GM18868 (cell line): ENCODE measurements around the gene STAB2.

ENCODE experiments used
- ATAC-seq: cut with Tn5 transposase; IDR thresholded peaks from one replicate; pipeline ENCODE4 v1.9.1; 2021; ENCODE audit warnings: mild to moderate bottlenecking, moderate library complexity; ENCODE audit not compliant: unreplicated experiment

The STAB2 gene

GRCh38 chr12:103586791-103587370 is at the start of gene STAB2:
STAB2 (plus strand) TSS chr12:103587273; CDS start chr12:103587477, 204 bp downstream.
- ATAC-seq = no peak

DNA sequence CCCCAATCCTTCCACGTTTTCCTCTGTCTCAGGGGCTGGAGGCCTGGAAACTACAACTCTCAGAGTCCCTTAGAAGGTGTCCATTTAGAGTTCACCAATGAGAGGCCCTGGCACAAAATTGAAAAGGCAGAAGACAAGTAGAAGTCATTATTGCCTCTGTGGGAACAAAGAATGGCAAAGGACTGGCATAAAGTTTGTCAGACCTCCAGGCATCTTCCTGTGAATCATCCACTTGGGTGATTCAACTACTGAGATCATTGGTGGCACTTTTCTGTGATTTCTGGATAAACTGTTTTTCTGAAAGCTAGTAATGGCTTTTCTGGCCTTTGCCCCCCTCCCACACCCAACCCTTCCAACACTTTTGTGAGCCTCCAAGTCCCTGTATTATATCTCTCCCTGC is 48.7 kb upstream of the STAB2 start:
- no peak for ATAC-seq

DNA sequence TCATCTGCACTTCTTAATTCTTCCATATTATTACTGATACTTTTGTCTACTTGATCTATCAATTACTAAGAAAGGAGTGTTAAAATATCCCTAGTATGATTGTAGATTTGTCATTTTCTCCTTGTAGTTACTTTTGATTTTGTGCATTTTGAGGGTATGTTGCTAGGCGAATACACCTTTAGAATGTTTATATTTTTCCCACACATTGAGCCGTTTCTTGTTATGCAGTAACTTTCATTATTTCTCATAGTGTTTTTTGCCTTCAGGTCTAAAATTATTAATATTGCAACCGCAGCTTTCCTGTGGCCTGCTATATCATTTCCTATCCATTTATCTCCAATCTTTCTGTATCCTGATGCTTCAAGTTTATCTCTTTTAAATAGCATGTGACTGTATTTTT is 46.8 kb upstream of the STAB2 start:
- ATAC-seq = no peak

DNA sequence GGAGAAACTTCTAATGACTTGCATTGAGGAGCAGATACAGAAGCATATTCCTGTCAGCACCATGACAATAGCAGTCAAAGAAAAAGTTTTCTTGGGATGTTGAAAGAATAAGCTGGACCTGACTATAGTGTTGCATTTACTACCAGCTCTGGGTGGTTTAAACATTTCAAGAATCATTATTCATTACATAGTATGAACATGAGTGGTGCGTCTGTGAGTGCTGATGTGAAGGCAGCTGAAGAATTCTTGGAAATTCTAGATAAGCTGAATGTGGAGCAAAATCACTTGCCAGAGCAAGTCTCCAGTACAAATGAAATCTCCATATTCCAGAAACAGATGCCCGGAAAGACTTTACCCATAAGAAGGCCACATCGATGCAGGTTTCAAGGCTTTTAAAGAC is 45.0 kb upstream of the STAB2 start:
- no peak for ATAC-seq

DNA sequence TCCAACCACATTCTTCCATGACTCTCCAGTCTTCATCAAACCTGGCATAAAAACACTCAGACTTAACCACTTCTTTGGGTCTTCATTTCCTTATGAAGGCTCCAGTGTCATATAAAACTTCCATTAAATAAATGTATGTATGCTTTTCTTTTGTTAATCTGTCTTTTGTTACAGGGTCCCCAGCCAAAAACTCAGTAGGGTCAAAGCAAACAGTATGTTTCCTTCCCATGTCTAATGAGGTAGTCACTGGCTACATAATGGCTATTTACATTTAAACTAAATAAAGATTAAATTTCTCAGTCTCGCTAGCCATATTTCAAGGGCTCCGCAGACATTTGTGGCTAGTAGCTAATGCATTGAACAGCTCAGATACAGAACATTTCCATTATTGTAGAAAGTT is 40.1 kb upstream of the STAB2 start:
- ATAC-seq = no peak

GRCh38 chr12:103547376-103547775 is 39.7 kb upstream of the STAB2 start:
- no peak for ATAC-seq

DNA sequence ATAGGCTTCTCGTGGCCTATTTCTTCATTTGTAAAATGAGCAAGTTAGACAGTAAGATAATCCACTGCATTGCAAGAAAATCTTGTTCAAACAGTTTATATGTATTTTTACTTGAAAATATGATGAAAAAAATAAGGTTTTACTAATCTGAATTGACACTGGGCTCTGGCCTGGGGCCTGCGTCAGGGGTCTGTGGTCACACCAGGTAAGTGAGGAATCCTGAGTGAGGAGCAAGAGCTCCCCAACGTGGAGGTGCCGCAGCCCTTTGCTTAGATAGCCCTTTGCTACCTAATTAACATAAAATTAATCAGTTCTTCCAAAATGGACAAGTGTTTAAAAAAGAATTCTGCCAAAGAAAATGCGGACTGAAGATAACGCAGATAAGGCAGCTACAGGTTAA is 39.1 kb upstream of the STAB2 start:
- no peak for ATAC-seq

GRCh38 chr12:103548622-103549601 is 38.2 kb upstream of the STAB2 start:
- ATAC-seq = peak; percentile 84

DNA sequence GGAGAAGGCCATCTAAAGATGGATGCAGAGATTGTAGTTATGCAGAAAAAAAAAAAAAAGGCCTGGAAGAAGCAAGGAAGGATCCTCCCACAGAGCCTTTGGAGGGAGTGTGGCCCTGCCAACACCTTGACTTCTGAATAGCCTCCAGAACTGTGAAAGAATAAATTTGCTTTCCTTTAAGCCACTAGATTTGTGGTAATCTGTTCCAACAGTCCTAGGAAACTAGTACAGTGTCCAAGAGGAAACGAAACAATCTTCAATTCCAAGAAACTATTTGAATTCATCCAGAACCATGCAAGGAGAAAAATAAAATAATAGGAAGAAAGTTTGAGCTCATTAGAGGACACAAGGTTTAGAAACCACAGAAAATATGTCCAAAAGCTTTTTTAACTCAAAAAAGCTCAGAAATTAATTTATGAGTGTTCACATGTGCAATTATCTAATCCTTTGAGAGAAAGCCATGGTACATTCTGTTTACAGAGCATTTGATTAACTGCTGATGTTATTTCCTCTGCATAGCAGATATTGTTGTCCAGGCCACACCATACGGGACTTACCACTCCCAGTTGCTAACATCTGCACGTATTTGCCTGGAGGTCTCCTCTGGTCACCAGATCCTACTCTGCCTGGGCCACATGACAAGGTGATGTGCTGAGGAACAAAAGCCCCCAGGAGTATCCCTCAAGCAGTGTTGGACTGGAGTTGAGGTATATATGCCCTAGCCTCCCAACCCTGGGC is 30.0 kb upstream of the STAB2 start:
- no peak for ATAC-seq

GRCh38 chr12:103557628-103558010 is 29.5 kb upstream of the STAB2 start:
- ATAC-seq = no peak

GRCh38 chr12:103558879-103559278 is 28.2 kb upstream of the STAB2 start:
- ATAC-seq = no peak

GRCh38 chr12:103560604-103561101 is 26.4 kb upstream of the STAB2 start:
- no peak for ATAC-seq

DNA sequence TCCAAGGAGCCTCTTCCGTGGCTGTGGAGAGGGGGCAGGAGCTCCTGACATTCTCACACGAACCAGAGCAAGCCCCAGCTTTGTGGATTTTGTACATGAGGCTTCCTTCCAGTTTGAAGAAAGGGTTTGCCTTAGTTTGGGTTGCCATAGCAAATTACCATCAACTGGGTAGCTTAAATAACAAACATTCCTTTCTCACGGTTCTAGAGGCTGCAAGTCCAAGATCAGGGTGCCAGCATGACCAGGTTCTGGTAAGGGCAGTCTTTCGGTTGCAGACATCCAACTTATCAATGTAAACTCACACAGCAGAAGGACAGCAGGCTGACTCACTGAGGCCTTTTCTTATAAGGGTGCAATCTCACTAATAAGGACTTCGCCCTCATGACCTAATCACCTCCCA is 25.9 kb upstream of the STAB2 start:
- ATAC-seq = no peak

DNA sequence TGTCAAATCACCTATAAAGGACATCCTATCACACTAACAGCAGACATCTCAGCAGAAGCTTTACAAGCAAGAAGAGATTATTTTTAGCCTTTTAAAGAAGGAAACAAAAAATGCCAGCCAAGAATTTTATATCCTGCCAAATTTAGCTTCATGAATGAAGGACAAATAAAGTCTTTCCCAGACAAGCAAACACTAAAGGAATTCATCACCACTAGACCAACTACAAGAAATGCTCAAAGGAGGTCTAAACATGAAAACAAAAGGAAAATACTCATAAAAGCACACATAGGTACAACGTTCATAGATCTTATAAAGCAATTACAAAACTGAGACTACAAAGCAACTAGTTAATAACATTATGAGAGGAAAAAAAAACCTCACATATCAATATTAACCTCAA is 20.7 kb upstream of the STAB2 start:
- no peak for ATAC-seq

GRCh38 chr12:103569278-103569677 is 17.8 kb upstream of the STAB2 start:
- no peak for ATAC-seq

GRCh38 chr12:103571286-103571685 is 15.8 kb upstream of the STAB2 start:
- ATAC-seq = no peak

- ATAC-seq = no peak
Measured at GRCh38 chr12:103572312-103573045, 14.6 kb upstream of the STAB2 start.

DNA sequence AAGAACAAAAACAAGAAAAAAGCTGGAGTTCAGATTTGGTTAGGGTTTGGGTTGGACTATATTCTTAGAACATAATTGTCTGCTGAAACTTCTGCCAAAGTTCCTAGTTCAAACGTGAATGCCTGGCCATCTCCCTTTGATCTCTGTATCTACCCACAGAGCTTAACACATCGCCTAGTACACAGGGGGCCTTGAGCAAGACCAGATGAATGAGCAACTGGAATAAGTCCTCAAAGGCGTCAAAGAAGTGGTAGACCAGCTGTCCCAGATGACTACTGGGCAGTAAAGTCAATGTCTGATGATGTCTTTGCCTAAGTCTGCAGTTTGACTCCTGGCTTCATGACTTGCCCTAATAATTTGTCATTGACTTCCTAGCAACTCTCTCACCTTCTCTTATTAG is 13.9 kb upstream of the STAB2 start:
- ATAC-seq = no peak

- ATAC-seq = no peak
Measured at GRCh38 chr12:103578926-103579325, 8.1 kb upstream of the STAB2 start.

GRCh38 chr12:103580026-103580425 is 7.0 kb upstream of the STAB2 start:
- ATAC-seq = no peak

GRCh38 chr12:103583008-103583407 is 4.1 kb upstream of the STAB2 start:
- no peak for ATAC-seq
